Fibroblast of villous mesenchyme (primary cell): Measurements from ENCODE around the gene SLC48A1. TPM values are rescaled to one million over a fixed set of nuclear protein-coding genes. Genes with fewer than 3 reads are reported as not detected.
A peak's percentile ranks its signal among the peaks of the same experiment; 100 is the strongest.

Source experiments
- DNase-seq: peaks from one replicate; pipeline ENCODE4 v3.0.0-alpha.2; 2010; ENCODE audit warnings: low read depth
- H3K4me3 ChIP-seq: 2 replicates; pipeline ENCODE4 v1.5.1; 2011; ENCODE audit warnings: low read depth, mild to moderate bottlenecking, low read length
- CTCF ChIP-seq: IDR thresholded peaks from 2 replicates; pipeline ENCODE4 v1.5.1; 2012; ENCODE audit warnings: low read depth, mild to moderate bottlenecking, low read length; ENCODE audit not compliant: insufficient read depth
- total RNA-seq: library from RNA; depleted of rRNA; stranded (reverse); fragments of >200 nt; gene quantifications from 2 replicates; pipeline ENCODE4 v1.2.3, GENCODE V29; 2012

Gene SLC48A1
- total RNA-seq, 1 donor, result 19.4 TPM

DNA sequence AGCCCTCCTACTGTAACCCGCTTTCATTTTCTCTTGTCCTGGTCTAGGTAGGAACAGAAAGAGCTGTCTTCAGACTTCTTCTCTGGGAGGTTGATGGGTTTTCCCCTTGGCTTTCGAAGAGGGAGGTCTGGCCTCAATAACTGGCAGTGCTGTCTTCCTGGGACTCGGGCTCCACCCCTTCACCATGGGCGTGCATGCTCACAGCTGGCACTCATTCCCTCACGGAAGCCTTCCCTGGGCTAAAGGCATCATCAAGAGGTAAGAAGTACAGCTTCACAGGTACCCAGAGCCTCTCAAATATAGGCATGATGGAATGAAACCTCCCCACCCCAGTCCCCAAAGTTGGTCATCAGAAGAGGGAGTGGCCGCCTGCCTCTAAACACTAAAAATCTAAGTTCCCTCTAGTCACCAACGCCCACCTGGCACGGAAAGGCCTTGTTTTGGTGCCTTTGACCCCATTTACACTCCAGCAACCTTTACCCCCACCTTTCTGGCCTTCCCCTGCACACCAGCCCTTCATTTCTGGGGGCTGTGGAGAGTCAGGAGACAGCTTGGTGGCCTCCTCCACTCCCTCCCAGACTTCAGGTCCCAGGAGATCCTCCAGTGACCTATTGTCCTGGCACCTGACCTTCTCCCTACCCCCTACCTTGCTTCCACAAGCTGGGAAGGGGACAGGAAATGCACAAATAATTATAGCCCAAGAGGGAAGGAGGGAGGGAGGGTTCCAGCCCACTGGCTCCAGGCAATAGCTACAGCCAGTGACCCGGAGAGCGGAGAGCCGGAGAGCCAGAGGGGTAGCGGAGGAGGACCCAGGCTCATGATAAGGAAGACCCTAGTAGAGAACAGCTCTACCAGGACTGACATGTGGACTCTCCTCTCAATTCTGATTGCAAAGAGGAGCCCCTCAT lies 17.1 kb upstream of the SLC48A1 start:
- DNase-seq, result no peak
- no peak overlapping the region for H3K4me3 ChIP-seq
- no peak for TF ChIP-seq CTCF

DNA sequence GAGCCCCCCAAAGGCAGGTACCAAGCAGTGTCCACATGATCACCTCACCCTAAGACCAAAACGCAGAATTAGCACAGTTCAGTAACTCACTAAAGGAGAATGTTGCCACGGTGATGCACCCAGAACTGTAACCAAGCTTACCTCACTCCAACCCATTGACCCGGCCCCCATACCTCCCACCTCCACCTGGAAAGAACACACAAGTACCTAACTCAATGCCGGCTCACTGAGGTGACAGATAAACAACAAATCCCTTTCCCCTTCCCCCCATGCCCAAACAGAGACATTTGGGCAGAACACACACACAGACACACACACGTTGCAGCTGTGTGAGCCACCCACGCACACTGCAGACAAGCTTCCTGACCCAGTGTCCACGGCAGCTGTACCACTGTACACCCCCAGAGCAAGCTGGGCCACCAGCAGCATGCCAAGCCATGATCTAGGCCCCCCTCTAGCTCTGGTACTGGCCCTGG lies 15.6 kb upstream of the SLC48A1 start:
- no peak overlapping the region for H3K4me3 ChIP-seq
- TF ChIP-seq CTCF, result no peak
- no peak for DNase-seq

DNA sequence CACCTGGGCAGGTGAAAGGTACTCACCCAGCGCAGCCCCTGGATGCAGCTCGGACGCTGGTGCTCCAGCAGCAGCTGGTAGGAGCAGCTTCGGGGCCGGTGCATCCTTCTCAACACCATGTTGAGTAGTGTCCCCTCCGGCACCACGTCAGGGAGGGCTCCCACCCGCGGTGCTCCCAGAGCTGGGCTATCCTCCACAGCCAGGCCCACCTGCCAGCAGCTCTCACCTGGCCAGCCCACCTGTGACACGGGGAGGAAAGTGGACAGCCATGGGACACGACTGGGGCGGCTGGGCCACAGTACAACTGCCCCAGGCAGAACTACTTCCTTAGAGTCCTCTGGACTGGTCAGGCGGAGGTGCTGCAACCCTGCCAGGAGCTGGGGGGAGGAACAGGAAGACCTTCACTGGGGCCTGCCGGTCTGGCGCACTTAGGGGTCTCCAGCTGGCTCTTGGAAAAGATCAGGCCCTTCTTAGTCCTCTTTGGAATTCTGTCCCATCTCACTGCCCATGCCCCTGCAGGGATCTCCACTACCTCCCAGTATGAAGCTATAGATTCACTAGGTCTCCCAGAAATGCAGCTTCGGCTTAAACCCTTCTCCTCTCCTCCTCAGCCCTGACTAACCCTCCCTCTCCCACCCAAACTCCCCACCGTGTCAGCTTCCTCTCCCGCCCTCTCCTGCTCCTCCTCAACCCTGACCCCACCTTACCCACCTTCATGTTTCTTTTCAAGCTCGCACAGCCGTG lies 15.0 kb upstream of the SLC48A1 start:
- peak overlapping the region; percentile 66 for H3K4me3 ChIP-seq
- TF ChIP-seq CTCF, result no peak
- DNase-seq, result no peak

- H3K4me3 ChIP-seq, result peak overlapping the region; percentile 66
- no peak for DNase-seq
- TF ChIP-seq CTCF, result no peak
Measured at GRCh38 chr12:47758584-47758833, 14.5 kb upstream of the SLC48A1 start.

GRCh38 chr12:47758834-47759690 lies 14.0 kb upstream of the SLC48A1 start, which contains the start of gene RAPGEF3:
TSS of gene RAPGEF3 (minus strand) at chr12:47758880. CDS start at chr12:47758556, 324 bp downstream.
- TF ChIP-seq CTCF, result peak; percentile 54
- H3K4me3 ChIP-seq, result peak within 1 kb of the TSS; percentile 66
- DNase-seq, result peak; percentile 78

- no peak overlapping the region for H3K4me3 ChIP-seq
- no peak for TF ChIP-seq CTCF
- DNase-seq, result no peak
Measured at GRCh38 chr12:47762850-47763465, 10.1 kb upstream of the SLC48A1 start.
